Sigmoid colon (tissue), 7 donors: ENCODE measurements around the gene CFAP100. TPM values are rescaled to one million over a fixed set of nuclear protein-coding genes. Genes with fewer than 3 reads are reported as not detected.
A peak's percentile ranks its signal among the peaks of the same experiment; 100 is the strongest.

ENCODE experiments used
- DNase-seq: peaks from one replicate; pipeline ENCODE4 v3.0.0-alpha.2; 2019
- H3K27ac ChIP-seq, 4 donors: fragments of 200-600 bp; sonication (generic); one replicate each; pipeline ENCODE4 v1.5.1; 2016 to 2019; ENCODE audit warnings: mild to moderate bottlenecking in 1 of 4
- H3K27me3 ChIP-seq, 3 donors: fragments of 200-600 bp; sonication (generic); one replicate each; pipeline ENCODE4 v1.5.1; 2019; ENCODE audit warnings: mild to moderate bottlenecking in 1 of 3
- H3K36me3 ChIP-seq, 4 donors: fragments of 200-600 bp; sonication (generic); one replicate each; pipeline ENCODE4 v1.5.1; 2016 to 2019
- H3K4me1 ChIP-seq, 4 donors: fragments of 200-600 bp; sonication (generic); one replicate each; pipeline ENCODE4 v1.5.1; 2017 to 2019
- H3K4me3 ChIP-seq, 4 donors: fragments of 200-600 bp; sonication (generic); one replicate each; pipeline ENCODE4 v1.5.1; 2017 to 2019; ENCODE audit warnings: mild to moderate bottlenecking in 2 of 4, moderate library complexity in 1 of 4
- H3K9me3 ChIP-seq, 4 donors: fragments of 200-600 bp in 3 of 4; sonication (generic) in 3 of 4; one replicate each; pipeline versions ENCODE4 v1.5.1 to v1.6.1; 2013 to 2019
- EP300 ChIP-seq, 4 donors: sonication (generic); formaldehyde crosslinking; IDR thresholded peaks; one replicate each; pipeline ENCODE4 v1.6.1; 2017; ENCODE audit warnings: antibody characterized with exemption in 4 of 4
- POLR2A ChIP-seq, 2 donors: fragments of 450-650 bp; IDR thresholded peaks; one replicate each; pipeline ENCODE4 v1.6.1; 2016; ENCODE audit warnings: antibody characterized with exemption in 2 of 2, mild to moderate bottlenecking in 2 of 2, moderate library complexity in 2 of 2
- POLR2AphosphoS5 ChIP-seq, 4 donors: sonication (generic); formaldehyde crosslinking; IDR thresholded peaks; one replicate each; pipeline ENCODE4 v1.6.1; 2017; ENCODE audit warnings: antibody characterized with exemption in 4 of 4
- whole genome bisulfite sequencing, 2 donors: extraction: QIAGEN DNeasy Blood & Tissue Kit; methylation state at CpG; one replicate each; pipeline ENCODE4 v1.1.7; 2013; 5-methylcytosine and 5-hydroxymethylcytosine counted together
- intact Hi-C: fragments of 100-400 bp; cut with DNase I; formaldehyde crosslinking; loops from one replicate; pipeline ENCODE4 v1.15.1; 2023
- polyA plus RNA-seq, 3 donors: library from polyadenylated mRNA; stranded (reverse); fragments of 200-250 nt; gene quantifications; one replicate each; pipeline ENCODE4 v1.2.3, GENCODE V29; 2013
- total RNA-seq, 4 donors: library from RNA; depleted of rRNA; stranded (reverse); fragments of >200 nt; gene quantifications; one replicate each; pipeline ENCODE4 v1.1.0, GENCODE V29; 2016
- TF ChIP-seq, protein P1 (sequence below), 4 experiments: fragments of 450-650 bp in 3 of 4; fragments of 200-600 bp in 1 of 4; IDR thresholded peaks; one replicate each; pipeline ENCODE4 v1.5.1; 2016 to 2019; ENCODE audit warnings: antibody characterized with exemption in 4 of 4, mild to moderate bottlenecking in 3 of 4, moderate library complexity in 2 of 4
- donor health status: healthy with polysubstance abuse.
- donor health status: Bipolar disorder and iron deficiency.
- donor health status: healthy.

Gene CFAP100
- total and polyA plus RNA-seq, 7 donors, result not detected

DNA sequence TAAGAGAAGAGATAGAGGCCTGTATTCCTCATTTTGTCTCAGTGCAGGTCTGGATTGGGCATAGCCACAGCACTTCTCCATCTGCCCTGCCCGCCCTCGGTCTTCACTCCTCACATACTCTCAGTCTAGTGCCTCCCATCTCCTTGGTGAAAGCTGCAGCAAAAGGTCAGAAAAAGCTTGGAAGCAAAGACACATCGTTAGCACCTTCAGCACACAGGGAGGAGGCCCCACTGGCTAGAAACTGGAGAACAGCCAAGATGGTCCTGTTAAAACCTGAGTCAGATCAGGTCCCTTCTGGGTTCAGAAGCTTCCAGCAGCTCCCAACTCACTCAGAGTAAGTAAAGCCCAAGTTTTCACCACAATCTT is 35.9 kb upstream of the CFAP100 start:
- Histone ChIP-seq H3K9me3 (peaks cover 0 to 3% (median 0%) of the 10 kb centered on the region in 4 donors), H3K4me3 (no peak overlapping the region), H3K4me1 (peaks cover 0 to 38% (median 29%) of the 10 kb centered on the region in 4 donors), H3K27ac (no peak overlapping the region), H3K27me3 (no peaks in the 10 kb centered on the region), H3K36me3 (no peaks in the 10 kb centered on the region)
- WGBS, 2 donors, result 77 to 79% methylated on average over 3 of the region's 3 CpGs
- intact Hi-C loops, result no loop called here
- no peak for TF ChIP-seq EP300 (IDR thresholded peaks at IDR 0.05)
- TF ChIP-seq, protein P1, sequence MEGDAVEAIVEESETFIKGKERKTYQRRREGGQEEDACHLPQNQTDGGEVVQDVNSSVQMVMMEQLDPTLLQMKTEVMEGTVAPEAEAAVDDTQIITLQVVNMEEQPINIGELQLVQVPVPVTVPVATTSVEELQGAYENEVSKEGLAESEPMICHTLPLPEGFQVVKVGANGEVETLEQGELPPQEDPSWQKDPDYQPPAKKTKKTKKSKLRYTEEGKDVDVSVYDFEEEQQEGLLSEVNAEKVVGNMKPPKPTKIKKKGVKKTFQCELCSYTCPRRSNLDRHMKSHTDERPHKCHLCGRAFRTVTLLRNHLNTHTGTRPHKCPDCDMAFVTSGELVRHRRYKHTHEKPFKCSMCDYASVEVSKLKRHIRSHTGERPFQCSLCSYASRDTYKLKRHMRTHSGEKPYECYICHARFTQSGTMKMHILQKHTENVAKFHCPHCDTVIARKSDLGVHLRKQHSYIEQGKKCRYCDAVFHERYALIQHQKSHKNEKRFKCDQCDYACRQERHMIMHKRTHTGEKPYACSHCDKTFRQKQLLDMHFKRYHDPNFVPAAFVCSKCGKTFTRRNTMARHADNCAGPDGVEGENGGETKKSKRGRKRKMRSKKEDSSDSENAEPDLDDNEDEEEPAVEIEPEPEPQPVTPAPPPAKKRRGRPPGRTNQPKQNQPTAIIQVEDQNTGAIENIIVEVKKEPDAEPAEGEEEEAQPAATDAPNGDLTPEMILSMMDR (IDR thresholded peaks at IDR 0.05), result no peak
- no peak for TF ChIP-seq POLR2AphosphoS5 (IDR thresholded peaks at IDR 0.05)
- no peak for TF ChIP-seq POLR2A (IDR thresholded peaks at IDR 0.05)
- peak; percentile 58 for DNase-seq

DNA sequence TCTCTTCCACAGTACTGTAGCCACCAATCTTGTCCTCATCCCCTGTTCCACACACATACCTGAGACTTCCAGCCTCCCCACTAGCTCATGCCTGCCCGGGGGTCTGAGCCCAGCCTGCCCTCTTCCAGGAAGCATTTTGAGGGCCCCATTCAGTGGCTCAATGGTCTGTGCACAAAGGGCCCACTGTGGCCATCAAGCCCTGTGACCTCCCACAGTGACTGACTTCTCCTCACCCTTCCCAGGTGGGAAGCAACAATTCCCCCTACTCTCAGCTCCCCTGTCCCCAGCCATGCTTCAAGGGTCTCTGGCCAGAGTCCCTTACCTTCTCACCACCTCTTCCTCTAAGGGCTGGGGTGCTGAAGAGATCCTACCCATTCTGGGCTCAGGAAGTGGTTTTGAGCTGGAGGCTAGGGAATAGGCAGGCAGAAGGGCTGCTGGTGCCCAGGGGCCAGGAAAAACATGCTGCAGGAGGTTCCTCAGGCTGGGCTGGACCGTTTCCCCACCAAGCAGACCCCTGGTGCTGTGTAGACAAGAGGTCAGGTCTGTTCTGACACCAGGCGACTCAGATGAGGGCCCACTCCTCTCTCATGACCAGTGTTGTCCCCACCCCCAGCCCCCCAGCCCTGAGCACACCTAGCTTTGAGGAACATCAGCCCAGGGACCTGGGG is 34.5 kb upstream of the CFAP100 start:
- no peak overlapping the region for H3K27ac ChIP-seq
- DNase-seq, result peak; percentile 58
- peaks cover 0 to 24% (median 15%) of the 10 kb centered on the region in 4 donors for H3K4me1 ChIP-seq
- H3K27me3 ChIP-seq, result no peaks in the 10 kb centered on the region
- H3K36me3 ChIP-seq, result no peaks in the 10 kb centered on the region
- intact Hi-C loops, result no loop called here
- 64 to 74% methylated on average over 3 of the region's 3 CpGs for WGBS, 2 donors
- TF ChIP-seq EP300 (IDR thresholded peaks at IDR 0.05), result no peak
- TF ChIP-seq, protein P1 (IDR thresholded peaks at IDR 0.05), result no peak
- TF ChIP-seq POLR2A (IDR thresholded peaks at IDR 0.05), result no peak
- no peak for TF ChIP-seq POLR2AphosphoS5 (IDR thresholded peaks at IDR 0.05)
- no peak overlapping the region for H3K4me3 ChIP-seq
- H3K9me3 ChIP-seq, result peaks cover 0 to 3% (median 0%) of the 10 kb centered on the region in 4 donors

DNA sequence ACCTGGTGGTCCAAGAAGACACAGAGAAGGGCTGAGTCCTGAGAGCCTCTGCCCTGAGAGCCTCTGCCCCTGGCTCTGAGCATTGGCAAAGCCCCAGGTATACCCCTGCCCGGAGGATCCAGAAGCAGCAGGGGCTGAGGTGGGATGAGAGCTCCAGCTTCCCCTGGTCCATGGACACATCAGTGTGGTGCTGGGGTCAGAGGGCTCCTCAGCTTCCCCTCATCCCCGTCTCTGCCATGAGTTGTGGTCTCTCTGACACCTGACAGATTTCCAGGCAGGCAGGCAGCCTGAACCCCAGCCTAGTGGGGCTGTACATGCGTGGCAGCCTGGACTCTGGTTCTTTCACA is 34.0 kb upstream of the CFAP100 start:
- no peak overlapping the region for H3K4me3 ChIP-seq
- peaks cover 0 to 3% (median 0%) of the 10 kb centered on the region in 4 donors for H3K9me3 ChIP-seq
- no peak for DNase-seq
- TF ChIP-seq EP300 (IDR thresholded peaks at IDR 0.05), result no peak
- no peaks in the 10 kb centered on the region for H3K36me3 ChIP-seq
- H3K27me3 ChIP-seq, result no peaks in the 10 kb centered on the region
- intact Hi-C loops, result no loop called here
- H3K4me1 ChIP-seq, result peaks cover 0 to 19% (median 10%) of the 10 kb centered on the region in 4 donors
- no peak overlapping the region for H3K27ac ChIP-seq
- WGBS, 2 donors, result 67 to 78% methylated on average over 3 of the region's 3 CpGs

DNA sequence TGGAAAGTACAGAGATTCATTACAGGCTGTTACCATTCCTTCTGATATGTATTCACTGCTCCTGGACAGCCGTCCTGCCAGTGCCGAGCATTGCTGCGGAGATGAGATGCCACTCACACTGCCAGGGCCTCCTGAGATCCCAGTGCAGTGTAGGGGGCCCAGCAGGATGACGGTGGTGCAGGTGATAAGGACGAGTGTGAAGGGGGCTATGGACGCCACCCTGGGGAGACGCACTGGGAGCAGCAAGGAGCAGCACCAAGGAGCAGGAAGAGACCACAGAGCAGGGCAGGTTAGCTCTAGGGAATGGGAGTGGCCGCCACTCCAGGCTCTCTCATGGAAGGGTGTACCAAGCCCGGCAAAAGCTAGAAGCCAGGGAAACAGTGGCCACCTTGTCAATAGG is 33.5 kb upstream of the CFAP100 start:
- no peaks in the 10 kb centered on the region for H3K36me3 ChIP-seq
- peaks cover 0 to 3% (median 0%) of the 10 kb centered on the region in 4 donors for H3K9me3 ChIP-seq
- H3K4me3 ChIP-seq, result no peak overlapping the region
- intact Hi-C loops, result no loop called here
- TF ChIP-seq POLR2AphosphoS5 (IDR thresholded peaks at IDR 0.05), result no peak
- TF ChIP-seq, protein P1 (IDR thresholded peaks at IDR 0.05), result no peak
- no peak overlapping the region for H3K27ac ChIP-seq
- 72 to 82% methylated on average over 9 of the region's 9 CpGs for WGBS, 2 donors
- no peak for DNase-seq
- peaks cover 0 to 16% (median 10%) of the 10 kb centered on the region in 4 donors for H3K4me1 ChIP-seq
- H3K27me3 ChIP-seq, result no peaks in the 10 kb centered on the region

DNA sequence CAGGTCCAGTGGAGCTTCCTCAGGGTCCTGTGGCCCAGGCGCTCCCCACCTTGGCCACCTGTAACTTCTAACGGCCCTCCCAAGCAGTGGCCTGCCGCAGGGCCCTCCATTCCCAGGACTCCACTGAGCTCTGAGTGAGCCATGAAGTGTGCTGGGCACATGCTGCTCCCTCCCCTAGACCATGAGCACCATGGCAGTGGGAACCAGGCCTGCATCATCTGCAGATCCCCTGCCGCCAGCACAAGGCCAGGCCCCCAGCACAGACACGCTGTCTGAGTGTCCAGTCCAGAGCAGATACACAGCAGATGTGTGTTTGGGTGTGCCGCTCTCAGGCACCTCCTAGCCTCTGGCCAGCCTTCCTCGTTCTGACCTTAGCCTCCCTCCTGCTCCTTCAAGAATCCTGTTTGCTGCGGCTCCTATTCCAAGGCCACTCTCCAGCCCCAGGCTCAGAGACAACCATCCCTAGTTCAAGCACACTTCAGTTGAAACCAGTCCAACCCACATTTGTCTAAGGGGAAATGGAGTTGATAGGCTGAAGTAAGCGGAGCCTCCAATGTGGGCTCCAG is 30.5 kb upstream of the CFAP100 start:
- no peak overlapping the region for H3K27ac ChIP-seq
- WGBS, 2 donors, result 91 to 93% methylated on average over 9 of the region's 9 CpGs
- H3K4me1 ChIP-seq, result no peaks in the 10 kb centered on the region
- no peaks in the 10 kb centered on the region for H3K27me3 ChIP-seq
- H3K9me3 ChIP-seq, result peaks cover 0 to 3% (median 0%) of the 10 kb centered on the region in 4 donors
- H3K4me3 ChIP-seq, result no peak overlapping the region
- TF ChIP-seq POLR2A (IDR thresholded peaks at IDR 0.05), result no peak
- TF ChIP-seq, protein P1 (IDR thresholded peaks at IDR 0.05), result no peak
- TF ChIP-seq EP300 (IDR thresholded peaks at IDR 0.05), result no peak
- no peak for TF ChIP-seq POLR2AphosphoS5 (IDR thresholded peaks at IDR 0.05)
- no peaks in the 10 kb centered on the region for H3K36me3 ChIP-seq
- peak; percentile 64 for DNase-seq
- intact Hi-C loops, result no loop called here
